Measurements from ENCODE around the gene MRAP2. TPM values are rescaled to one million over a fixed set of nuclear protein-coding genes. Genes with fewer than 3 reads are reported as not detected.

MRAP2 gene
- total RNA-seq, 1 experiment from 2014 or later: 1.4 TPM

- ChIA-PET CTCF (no interaction called here), POLR2A (no interaction called here)
- no TSS peak for BruUV-seq (replicated peaks)
- no peak for TF ChIP-seq CTCF (IDR thresholded peaks at IDR 0.05; ENCODE audit: insufficient read depth in 1 of 2, low read depth in 1 of 2, low read length in 1 of 2, severe bottlenecking in 1 of 2, unreplicated experiment in 1 of 2)
- Histone ChIP-seq H3K36me3 (ENCODE audit: control insufficient read depth, insufficient read depth, low read length) (no peaks in the 10 kb centered on the region), H3K4me3 (ENCODE audit: low read depth, low read length) (no peak overlapping the region), H3K9me3 (no peaks in the 10 kb centered on the region), H3K27me3 (replicated peaks; ENCODE audit: control insufficient read depth, insufficient read depth, low read length) (no peaks in the 10 kb centered on the region), H3K4me1 (peaks cover 10% of the 10 kb centered on the region)
- H3K4me3 Mint-ChIP-seq (ENCODE audit: unreplicated experiment): no peak overlapping the region
- no peaks in the 10 kb centered on the region for H3K36me3 Mint-ChIP-seq (ENCODE audit: insufficient read depth, unreplicated experiment)
- no peak for DNase-seq
- H3K4me1 Mint-ChIP-seq (ENCODE audit: low read depth, unreplicated experiment): peaks cover 4% of the 10 kb centered on the region
- no peaks in the 10 kb centered on the region for H3K27me3 Mint-ChIP-seq (ENCODE audit: insufficient read depth, unreplicated experiment)
- intact Hi-C loops (cut with micrococcal nuclease; ENCODE audit: unreplicated experiment): no loop called here
- H3K27ac Mint-ChIP-seq (ENCODE audit: unreplicated experiment): no peak overlapping the region
- no peaks in the 10 kb centered on the region for H3K9me3 Mint-ChIP-seq (ENCODE audit: unreplicated experiment)
Measured at GRCh38 chr6:84089552-84089951, 56.0 kb downstream of the MRAP2 start.

- no peaks in the 10 kb centered on the region for H3K27me3 Mint-ChIP-seq (ENCODE audit: insufficient read depth, unreplicated experiment)
- no peaks in the 10 kb centered on the region for H3K9me3 Mint-ChIP-seq (ENCODE audit: unreplicated experiment)
- Histone ChIP-seq H3K4me3 (ENCODE audit: low read depth, low read length) (no peak overlapping the region), H3K9me3 (no peaks in the 10 kb centered on the region), H3K36me3 (ENCODE audit: control insufficient read depth, insufficient read depth, low read length) (no peaks in the 10 kb centered on the region), H3K27me3 (replicated peaks; ENCODE audit: control insufficient read depth, insufficient read depth, low read length) (no peaks in the 10 kb centered on the region), H3K4me1 (peaks cover 8% of the 10 kb centered on the region)
- BruUV-seq (replicated peaks): no TSS peak
- DNase-seq: no peak
- H3K27ac Mint-ChIP-seq (ENCODE audit: unreplicated experiment): no peak overlapping the region
- H3K36me3 Mint-ChIP-seq (ENCODE audit: insufficient read depth, unreplicated experiment): no peaks in the 10 kb centered on the region
- no peak overlapping the region for H3K4me3 Mint-ChIP-seq (ENCODE audit: unreplicated experiment)
- ChIA-PET POLR2A (no interaction called here), CTCF (no interaction called here)
- TF ChIP-seq CTCF (IDR thresholded peaks at IDR 0.05; ENCODE audit: insufficient read depth in 1 of 2, low read depth in 1 of 2, low read length in 1 of 2, severe bottlenecking in 1 of 2, unreplicated experiment in 1 of 2): no peak
- intact Hi-C loops (cut with micrococcal nuclease; ENCODE audit: unreplicated experiment): no loop called here
- H3K4me1 Mint-ChIP-seq (ENCODE audit: low read depth, unreplicated experiment): peaks cover 19% of the 10 kb centered on the region
Measured at GRCh38 chr6:84093441-84094435, 60.2 kb downstream of the MRAP2 start.

- DNase-seq: peak in 1 of 2 experiments; percentile 43
- Mint-ChIP-seq H3K4me1 (ENCODE audit: low read depth, unreplicated experiment) (peaks cover 19% of the 10 kb centered on the region), H3K4me3 (ENCODE audit: unreplicated experiment) (no peak overlapping the region), H3K27ac (ENCODE audit: unreplicated experiment) (no peak overlapping the region), H3K27me3 (ENCODE audit: insufficient read depth, unreplicated experiment) (no peaks in the 10 kb centered on the region), H3K9me3 (ENCODE audit: unreplicated experiment) (no peaks in the 10 kb centered on the region), H3K36me3 (ENCODE audit: insufficient read depth, unreplicated experiment) (no peaks in the 10 kb centered on the region)
- no TSS peak for BruUV-seq (replicated peaks)
- H3K9me3 ChIP-seq: no peaks in the 10 kb centered on the region
- intact Hi-C loops (cut with micrococcal nuclease; ENCODE audit: unreplicated experiment): loop anchor here (1.0 kb wide), 1 partner anchor 77 kb away; no protein-coding TSS in a partner anchor
- POLR2A ChIA-PET: no interaction called here
- H3K36me3 ChIP-seq (ENCODE audit: control insufficient read depth, insufficient read depth, low read length): no peaks in the 10 kb centered on the region
- no peaks in the 10 kb centered on the region for H3K27me3 ChIP-seq (replicated peaks; ENCODE audit: control insufficient read depth, insufficient read depth, low read length)
- no peak overlapping the region for H3K4me3 ChIP-seq (ENCODE audit: low read depth, low read length)
- peak in 1 of 2 experiments; percentile 1 for TF ChIP-seq CTCF (IDR thresholded peaks at IDR 0.05; ENCODE audit: insufficient read depth in 1 of 2, low read depth in 1 of 2, low read length in 1 of 2, severe bottlenecking in 1 of 2, unreplicated experiment in 1 of 2)
- H3K4me1 ChIP-seq: peaks cover 8% of the 10 kb centered on the region
- CTCF ChIA-PET: no interaction called here
Measured at GRCh38 chr6:84095156-84095555, 61.6 kb downstream of the MRAP2 start.

All from Caco-2 (cell line).